VCaP (cell line): ENCODE data around the gene EIF4B.
A peak's percentile ranks its signal among the peaks of the same experiment; 100 is the strongest.

Source experiments
- H3K27ac ChIP-seq: fragments of 450-650 bp; 2 replicates; pipeline ENCODE4 v1.5.1; 2017
- CTCF ChIP-seq: fragments of 450-650 bp; conservative IDR thresholded peaks from 2 replicates; pipeline ENCODE4 v1.5.1; 2017; ENCODE audit warnings: mild to moderate bottlenecking, moderate library complexity

Gene EIF4B

GRCh38 chr12:53071591-53072551 is 65.6 kb downstream of the EIF4B start:
- H3K27ac ChIP-seq: no peak overlapping the region
- TF ChIP-seq CTCF: no peak

- no peak for TF ChIP-seq CTCF
- peak overlapping the region; percentile 31; the same call in 1 of the 2 replicates for H3K27ac ChIP-seq
These were observed 67.6 kb downstream of the EIF4B start for GRCh38 chr12:53073881-53074280.

- no peak for TF ChIP-seq CTCF
These were observed 68.2 kb downstream of the EIF4B start for GRCh38 chr12:53074283-53074998.

GRCh38 chr12:53074999-53075370 is 68.7 kb downstream of the EIF4B start:
- no peak overlapping the region for H3K27ac ChIP-seq
- no peak for TF ChIP-seq CTCF

More at GRCh38 chr12:53074283-53074998, 68.2 kb downstream of the EIF4B start:
- peak overlapping the region; percentile 31; the same call in 1 of the 2 replicates for H3K27ac ChIP-seq

- no peak overlapping the region for H3K27ac ChIP-seq
- TF ChIP-seq CTCF: no peak
These were observed 70.2 kb downstream of the EIF4B start for GRCh38 chr12:53076461-53076860.

GRCh38 chr12:53077030-53077429 is 70.8 kb downstream of the EIF4B start:
- TF ChIP-seq CTCF: no peak
- no peak overlapping the region for H3K27ac ChIP-seq

- H3K27ac ChIP-seq: peak overlapping the region; percentile 91
- TF ChIP-seq CTCF: no peak
These were observed 72.4 kb downstream of the EIF4B start for GRCh38 chr12:53078425-53079225.
